Activated T-cell treated with anti-CD3 and anti-CD28 coated beads, Interleukin-2, amount 50 U/mL, for 48 hours (primary cell): ENCODE results near the gene ADPRHL1.
"Not testable (repeated sequence)": the region's sequence is repeated elsewhere in the genome, so short reads cannot be mapped to it uniquely, and the experiment has no call there.

Experiments used
- DNase-seq, 2 experiments: peaks; one replicate each; pipeline ENCODE4 v3.0.0-alpha.2; 2020

Gene ADPRHL1

DNA sequence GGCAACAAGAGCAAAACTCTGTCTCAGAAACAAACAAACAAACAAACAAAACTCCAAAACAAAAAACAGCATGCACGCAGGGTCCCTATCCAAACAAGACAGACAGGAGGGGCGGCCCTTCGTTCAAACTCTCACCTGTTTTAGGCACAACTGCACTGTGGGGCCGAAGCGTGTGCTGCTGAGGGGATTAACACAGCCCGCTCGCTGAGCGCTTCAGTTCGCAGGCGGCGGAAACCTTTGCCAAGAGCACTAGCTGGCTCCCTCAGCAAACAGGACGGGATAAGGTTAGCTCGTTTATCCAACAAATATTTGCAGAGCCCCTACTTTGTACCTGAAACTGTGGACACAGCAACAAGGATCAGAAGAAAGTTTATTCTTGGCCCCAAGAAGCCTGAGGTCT is 1.6 kb upstream of the ADPRHL1 start:
- DNase-seq, result no peak

DNA sequence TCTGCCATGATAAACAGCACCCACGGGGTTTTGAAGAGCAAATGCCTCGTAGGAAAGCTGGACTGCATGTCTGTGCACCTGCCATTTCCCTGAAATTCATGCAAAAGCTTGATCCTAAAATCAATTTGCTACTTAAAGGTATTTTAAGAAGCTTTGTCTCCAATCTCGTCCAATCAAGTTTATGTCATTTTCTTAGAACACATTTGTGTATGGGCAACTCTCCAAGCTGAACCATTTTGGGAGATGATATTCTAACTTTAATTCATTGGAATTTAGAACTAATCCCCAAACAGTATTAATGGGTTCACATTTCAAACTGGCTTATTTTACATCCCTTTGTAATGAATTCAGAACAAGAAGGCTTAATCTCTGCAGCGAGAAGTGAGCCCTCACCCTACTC is 822 bp downstream of the ADPRHL1 start:
- DNase-seq, result no peak

DNA sequence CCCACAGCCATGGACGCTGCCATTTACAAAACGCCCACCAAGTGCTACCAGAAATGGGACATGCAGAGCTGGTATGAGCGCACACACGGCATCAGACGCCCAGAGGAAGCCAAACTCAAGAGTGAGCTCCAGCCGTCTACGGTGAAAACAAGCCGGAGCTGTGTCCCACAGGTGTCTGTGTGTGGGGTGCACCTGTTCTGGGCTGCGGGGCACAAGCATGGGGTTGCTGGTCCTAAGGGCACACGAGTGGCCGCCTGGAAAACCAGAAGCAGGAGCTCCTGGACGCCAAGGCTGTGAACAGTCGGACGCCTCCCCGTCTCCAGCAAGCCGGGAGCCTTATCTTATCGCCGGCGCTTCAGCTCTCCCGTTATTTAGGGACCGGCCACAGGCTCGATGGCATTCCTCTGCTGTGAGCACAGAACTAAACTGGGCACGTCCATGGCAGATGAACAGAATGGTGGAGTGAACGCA is 1.3 kb downstream of the ADPRHL1 start:
- DNase-seq, result no peak

DNA sequence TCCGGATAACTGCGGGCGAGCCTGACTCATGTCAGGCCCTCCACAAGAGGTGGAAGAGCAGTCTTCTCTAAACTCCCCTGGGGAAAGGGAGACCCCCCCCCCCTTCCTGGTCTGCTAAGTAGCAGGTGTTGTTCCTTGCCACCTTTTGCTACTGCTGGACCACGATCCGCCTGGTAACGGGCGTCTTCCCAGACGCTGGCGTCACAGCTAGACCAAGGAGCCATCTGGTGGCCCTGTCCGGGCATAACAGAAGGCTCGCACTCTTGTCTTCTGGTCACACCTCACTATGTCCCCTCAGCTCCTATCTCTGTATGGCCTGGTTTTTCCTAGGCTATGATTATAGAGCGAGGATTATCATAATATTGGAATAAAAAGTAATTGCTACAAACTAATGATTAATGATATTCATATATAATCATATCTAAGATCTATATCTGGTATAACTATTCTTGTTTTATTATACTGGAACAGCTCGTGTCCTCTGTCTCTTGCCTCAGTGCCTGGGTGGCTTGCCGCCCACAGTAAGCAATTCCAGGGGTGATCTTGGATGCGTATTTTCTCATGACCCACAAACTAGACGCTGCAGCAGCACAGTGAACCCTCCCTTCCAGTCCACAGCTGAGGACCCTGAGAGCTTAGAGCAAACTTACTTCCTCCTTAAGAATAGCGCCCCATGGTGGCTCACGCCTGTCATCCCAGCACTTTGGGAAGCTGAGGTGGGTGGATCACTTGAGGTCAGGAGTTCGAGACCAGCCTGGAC is 2.2 kb downstream of the ADPRHL1 start:
- DNase-seq, result not testable (repeated sequence)

DNA sequence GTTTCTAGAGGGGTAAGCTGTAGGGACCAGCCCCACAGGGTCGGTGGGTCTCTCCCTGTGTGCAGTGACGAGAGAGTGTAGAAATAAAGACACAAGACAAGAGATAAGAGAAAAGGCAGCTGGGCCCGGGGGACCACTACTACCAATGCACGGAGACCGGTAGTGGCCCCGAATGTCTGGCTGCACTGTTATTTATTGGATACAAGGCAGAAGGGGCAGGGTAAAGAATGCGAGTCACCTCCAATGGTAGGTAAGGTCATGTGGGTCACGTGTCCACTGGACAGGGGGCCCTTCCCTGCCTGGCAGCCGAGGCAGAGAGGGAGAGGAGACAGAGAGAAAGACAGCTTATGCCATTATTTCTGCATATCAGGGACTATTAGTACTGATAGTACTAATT is 2.9 kb downstream of the ADPRHL1 start:
- not testable (repeated sequence) for DNase-seq

DNA sequence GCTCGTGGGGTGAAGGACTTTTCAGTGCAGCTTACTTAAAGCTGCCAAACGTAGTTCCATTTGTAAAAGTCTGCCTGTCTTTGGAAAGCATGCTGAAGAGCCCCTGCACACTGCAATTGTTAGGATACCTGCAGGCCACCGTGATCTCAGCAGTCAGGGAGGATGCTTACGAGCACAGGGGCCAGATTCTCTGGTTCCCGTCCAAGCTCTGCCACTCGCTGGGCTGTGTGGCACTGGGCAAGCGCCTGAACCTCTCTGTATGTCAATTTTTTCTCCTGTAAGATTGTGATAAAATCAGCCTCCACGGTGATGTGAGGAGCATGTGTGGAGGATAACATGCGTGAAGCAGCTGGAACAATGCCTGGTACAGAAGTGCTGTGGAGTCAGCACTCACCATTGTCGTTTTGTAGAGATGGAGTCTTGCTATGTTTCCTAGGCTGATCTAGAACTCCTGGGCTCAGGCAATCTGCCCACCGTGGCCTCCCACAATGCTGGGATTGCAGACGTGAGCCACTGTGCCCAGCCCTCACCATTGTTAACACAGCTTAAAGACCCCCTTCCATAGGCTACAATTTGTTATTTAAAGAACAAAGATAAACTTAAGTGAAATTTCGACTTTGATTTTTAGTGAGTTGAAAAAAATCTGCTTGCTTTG is 3.5 kb downstream of the ADPRHL1 start:
- no peak for DNase-seq

DNA sequence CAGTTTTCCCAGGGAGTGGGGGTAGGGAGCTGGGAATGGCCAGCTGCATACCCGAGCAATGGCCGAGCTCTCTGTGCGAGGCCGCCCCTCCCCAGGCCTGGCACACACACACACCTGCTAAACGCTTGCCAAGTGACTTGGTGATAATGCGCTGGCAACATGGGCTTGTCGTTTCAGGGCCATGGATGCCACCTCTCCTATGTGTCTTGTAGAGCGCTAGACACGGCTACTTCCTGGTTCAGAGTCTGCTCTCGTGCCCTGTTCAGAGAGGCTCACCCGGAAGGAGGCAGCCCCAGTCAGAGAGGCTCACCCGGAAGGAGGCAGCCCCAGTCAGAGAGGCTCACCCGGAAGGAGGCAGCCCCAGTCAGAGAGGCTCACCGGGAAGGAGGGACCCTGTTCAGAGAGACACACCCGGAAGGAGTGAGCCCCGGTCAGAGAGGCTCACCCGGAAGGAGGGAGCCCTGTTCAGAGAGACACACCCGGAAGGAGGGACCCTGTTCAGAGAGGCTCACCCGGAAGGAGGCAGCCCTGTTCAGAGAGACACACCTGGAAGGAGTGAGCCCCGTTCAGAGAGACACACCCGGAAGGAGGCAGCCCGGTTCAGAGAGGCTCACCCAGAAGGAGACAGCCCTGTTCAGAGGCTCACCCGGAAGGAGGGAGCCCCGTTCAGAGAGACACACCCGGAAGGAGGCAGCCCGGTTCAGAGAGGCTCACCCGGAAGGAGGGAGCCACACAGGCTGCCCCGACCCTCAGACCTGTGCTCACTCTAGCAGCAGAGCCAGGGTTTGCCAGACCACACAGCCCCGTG is 4.2 kb downstream of the ADPRHL1 start:
- peak; percentile 27 to 42 for DNase-seq

DNA sequence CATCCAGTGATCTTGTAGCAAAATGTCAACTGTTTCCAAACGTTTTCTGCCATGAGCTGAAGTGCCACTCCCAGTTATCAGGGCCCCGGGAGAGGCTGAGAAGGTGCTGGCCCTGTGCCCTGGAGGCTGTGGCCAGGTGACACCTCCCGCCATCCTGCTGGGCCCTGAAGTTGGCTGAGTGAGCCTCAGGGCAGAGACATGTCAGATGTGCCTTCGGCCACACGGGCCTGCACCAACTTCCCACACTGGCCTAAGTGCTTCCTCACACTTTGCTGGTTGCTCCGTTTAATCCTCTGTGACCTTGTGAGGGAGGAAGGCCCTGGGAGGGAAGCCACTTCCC is 4.8 kb downstream of the ADPRHL1 start:
- no peak for DNase-seq

DNA sequence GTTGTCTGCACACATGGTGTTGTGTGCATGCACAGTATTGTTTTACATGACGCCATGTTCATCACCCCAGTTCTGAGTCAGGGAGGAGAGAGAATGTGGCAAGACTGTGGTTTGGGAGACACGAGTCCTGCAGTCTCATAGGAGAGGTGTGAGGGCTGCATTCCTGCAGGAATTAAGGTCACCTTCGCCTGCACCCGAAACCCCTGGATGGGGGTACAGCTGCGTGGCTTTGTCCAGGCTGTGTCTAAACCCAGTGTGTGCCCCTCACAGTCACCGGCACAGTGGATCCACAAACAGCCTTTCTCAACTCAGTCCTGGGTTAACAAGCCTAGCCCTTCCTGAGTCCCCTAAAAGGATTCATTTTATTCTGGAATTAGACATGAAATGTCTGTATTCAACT is 5.7 kb downstream of the ADPRHL1 start:
- DNase-seq, result no peak

DNA sequence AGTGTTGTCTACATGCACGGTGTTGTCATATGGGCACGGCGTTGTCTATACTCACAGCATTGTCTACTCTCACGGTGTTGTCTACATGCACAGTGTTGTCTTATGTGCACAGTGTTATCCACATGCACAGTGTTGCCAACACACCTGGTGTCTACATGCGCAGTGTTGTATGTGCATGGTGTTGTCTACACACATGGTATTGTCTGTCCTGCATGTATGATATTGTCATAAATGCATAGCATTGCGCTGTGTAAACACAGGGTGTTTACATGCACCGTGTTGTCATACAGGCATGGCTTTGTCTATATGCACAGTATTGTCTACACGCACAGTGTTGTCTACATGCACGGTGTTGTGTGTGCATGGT is 6.8 kb downstream of the ADPRHL1 start:
- no peak for DNase-seq

DNA sequence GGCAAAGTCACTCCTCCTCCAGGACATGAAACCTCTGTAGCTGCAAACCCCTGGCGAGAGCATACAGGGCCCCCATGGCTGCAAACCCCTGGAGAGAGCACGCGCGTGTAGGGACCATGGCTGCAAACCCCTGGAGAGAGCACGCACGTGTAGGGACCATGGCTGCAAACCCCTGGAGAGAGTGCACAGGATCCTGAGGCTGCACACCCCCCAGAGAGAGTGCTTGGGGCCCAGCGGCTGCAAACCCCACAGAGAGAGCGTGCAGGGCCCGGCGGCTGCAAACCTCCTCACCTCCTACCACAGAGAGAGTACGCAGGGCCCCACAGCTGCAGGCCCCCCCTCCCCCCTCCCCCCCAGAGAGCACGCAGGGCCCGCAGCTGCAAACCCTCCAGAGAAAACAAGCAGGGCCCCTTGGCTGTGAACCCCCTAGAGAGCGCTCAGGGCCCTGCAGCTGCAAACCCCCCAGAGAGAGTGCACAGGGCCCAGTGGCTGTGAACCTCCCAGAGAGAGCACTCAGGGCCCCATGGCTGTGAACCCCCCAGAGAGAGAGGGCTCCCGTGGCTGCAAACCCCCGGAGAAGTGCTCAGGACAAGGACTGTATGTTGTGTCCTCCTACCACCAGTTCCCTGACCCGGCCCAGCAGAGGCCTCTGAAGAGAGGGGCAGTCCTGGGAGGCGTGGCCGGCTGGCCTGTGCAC is 7.3 kb downstream of the ADPRHL1 start:
- no peak for DNase-seq

DNA sequence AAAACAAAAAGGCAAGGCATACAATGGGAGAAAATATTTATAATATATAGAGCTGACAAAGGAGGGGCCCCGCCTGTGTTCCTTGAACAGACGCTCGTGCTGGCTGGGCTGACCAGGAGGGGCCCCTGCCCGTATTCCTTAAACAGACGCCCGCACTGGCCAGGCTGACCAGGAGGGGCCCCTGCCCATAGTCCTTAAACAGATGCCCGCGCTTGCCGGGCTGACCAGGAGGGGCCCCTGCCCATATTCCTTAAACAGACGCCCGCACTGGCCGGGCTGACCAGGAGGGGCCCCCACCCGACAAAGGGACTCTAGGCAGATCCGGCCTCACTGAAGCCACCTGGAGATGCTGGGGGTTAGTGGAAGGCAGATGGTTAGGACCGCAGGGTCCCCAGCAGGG is 9.3 kb downstream of the ADPRHL1 start:
- no peak for DNase-seq

DNA sequence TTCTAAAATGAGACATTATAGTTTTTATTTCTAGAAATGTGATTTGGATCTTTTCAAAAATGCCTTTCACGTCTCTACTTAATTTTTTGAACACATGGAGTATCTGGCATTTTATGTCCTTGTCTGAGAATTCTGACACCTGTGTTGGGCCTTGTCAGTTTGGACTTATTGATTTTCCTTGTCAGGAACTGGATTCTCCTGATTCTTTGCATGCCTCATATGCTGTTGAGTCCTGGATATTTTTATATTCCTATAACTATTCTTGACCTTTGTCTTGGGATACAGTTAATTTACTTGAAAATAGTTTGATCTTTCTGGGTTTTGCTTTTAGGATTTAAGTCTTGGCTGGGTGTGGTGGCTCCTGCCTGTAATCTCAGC is 10.3 kb downstream of the ADPRHL1 start:
- DNase-seq, result no peak

DNA sequence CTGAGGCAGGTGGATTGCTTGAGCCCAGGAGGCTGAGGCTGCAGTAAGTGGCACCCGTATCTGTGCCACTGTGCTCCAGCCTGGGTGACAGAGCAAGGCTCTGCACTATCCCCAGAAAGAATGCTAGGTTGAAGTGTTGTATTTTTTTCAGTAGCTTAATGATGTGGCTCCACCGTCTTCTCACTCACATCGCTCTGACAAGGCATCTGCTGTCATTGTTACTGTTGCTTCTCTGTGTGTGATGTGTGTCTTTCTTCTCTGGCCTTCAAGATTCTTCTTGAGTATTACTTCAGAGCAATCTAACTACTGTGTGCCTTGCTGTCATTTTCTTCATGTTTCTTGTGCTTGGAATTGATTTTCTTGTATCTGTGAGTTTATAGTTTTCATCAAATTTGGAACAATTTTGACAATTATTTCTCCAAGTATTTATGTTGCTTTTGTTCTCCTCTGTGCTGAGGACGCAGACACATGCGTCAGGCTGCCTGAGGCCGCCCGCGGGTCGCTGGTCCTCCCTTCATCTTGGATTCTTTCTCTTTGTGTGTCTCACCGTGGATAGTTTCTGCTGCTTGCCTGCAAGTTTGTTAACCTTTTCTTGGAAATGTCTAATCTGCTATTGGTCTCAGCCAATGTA is 10.8 kb downstream of the ADPRHL1 start:
- DNase-seq, result no peak

DNA sequence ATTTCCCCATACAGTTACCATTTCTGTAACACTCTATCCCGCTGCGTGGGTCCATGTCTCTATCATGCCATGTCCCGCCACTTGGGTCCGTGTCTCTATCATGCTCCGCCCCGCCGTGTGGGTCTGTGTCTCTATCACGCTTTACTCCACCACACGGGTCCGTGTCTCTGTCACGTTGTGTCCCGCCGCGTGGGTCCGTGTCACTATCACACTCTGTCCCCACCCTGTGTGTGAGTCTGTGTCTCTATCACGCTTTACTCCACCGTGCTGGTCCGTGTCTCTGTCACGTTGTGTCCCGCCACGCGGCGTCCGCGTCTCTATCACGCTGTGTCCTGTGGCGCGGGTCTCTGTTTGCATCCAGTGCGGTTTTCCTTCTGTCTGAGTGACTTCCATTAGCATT is 11.6 kb downstream of the ADPRHL1 start:
- DNase-seq, result no peak

DNA sequence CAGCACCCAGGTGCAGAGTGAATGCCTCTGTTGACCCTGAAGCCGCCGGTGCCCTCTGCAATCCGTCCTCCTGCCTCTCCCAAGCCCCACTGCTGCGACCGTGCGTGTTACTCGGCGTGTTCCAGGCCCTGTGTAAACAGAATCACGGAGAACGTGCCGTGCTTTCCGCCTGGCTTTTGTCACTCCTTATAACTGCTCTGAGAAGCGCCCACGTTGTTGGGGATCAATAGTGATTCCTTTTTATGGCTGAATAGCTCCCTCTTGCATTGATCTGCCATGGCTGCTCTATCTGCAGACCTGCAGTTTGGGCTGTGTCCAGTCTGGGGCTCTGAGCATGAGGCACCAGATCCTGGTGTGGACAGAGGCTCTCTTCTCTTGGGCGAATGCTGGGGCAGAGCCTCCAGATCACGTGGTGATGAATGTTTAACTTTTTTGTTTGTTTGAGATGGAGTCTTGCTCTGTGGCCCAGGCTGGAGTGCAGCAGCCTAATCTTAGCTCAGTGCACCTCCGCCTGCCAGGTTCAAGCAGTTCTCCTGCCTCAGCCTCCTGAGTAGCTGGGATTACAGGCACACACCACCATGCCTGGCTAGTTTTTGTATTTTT is 15.8 kb downstream of the ADPRHL1 start:
- no peak for DNase-seq

DNA sequence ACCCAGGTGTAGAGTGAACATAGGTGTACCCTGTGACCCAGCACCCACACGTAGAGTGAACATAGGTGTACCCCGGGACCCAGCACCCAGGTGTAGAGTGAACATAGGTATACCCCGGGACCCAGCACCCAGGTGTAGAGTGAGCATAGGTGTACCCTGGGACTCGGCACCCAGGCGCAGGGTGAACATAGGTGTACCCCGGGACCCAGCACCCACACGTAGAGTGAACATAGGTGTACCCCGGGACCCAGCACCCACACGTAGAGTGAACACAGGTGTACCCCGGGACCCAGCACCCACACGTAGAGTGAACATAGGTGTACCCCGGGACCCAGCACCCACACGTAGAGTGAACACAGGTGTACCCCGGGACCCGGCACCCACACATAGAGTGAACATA is 16.4 kb downstream of the ADPRHL1 start:
- DNase-seq, result not testable (repeated sequence)

DNA sequence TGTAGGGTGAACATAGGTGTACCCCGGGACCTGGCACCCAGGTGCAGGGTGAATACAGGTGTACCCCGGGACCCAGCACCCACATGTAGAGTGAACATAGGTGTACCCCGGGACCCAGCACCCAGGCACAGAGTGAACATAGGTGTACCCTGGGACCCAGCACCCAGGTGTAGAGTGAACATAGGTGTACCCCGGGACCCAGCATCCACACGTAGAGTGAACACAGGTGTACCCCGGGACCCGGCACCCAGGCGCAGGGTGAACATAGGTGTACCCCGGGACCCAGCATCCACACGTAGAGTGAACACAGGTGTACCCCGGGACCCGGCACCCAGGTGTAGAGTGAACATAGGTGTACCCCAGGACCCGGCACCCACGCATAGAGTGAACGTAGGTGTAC is 17.4 kb downstream of the ADPRHL1 start:
- peak in 1 of 2 experiments; percentile 26 for DNase-seq

DNA sequence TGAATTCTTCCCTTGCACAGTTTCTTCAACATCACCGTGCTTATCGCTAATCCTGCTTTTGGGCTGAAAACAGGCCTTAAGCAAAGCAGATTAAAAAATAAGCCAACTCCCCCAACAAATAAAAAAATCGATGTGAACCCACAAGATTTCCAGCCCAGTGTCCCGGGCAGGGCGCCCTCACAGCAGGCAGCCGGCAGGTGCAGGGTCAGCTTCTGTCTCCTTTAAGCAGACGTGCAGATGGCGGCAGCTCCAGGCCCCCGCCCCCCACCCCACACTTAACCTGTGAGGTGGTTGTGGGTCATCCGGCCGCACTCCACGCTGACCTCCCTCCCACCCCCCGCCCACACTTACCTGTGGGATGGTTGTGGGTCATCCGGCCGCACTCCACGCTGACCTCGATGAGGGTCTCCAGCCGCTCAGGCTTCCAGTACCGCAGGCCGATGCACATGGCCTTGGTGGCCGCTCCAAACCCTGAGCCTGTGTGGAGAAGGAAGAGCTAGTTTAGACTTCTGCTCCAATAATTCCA is 19.8 kb downstream of the ADPRHL1 start:
- no peak for DNase-seq

DNA sequence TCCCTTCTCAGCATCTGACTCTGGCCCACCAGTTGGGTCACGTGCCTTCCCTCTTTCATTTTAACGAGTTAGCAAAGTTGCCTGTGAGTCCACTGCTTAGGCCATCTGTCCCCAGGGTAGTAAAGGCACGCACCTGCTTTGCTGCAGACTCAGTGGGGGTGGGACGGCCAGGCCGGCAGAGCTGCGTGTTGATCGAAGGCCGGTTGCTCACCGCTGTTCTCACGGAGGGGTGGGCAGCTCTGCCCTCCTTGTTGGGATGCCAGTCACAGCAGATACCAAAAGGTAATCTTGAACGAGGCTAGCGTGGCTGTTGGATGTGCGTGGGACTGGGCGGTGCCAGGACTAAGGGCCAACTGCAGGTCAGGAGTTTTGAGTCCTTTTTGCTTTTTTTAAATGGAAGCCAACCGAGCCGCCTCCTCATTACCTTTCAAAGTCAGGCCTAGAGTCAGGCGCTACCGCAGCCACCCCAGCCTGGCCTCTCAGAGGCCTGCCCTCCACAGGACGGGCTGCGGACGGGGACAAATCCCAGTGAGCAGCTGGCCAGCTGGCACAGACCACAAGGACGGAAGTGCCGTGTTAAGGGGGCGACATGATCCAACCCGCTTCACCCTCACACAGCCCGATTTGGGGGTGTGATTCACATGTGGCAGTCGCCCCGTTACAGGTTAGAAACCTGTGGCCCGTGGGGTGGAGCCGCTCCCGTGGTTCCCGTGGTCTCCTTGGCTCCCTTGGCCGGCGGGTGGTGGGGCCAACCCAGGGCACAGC is 20.6 kb downstream of the ADPRHL1 start:
- no peak for DNase-seq

DNA sequence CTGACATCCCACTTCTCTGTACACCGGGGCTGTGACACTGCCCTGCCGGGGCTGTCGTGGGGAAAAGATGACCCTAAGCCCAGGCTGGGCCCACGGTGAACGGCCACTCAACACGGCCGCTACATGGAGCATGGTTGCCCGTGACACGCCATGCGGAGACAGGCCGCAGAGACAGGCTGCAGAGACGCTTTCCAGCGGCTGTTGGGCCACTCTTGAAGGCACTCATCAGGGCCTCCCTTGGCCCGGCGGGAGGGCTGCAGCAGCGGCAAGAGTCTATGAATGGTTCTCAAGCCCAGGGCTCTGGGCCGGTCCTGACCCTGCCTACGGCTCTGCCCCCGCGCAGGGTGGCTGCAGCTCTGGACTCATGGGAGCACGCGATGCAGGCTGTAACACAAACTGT is 22.1 kb downstream of the ADPRHL1 start:
- DNase-seq, result no peak
